K562 (cell line): Measurements from ENCODE around the gene PLEKHM3. TPM values are rescaled to one million over a fixed set of nuclear protein-coding genes. Genes with fewer than 3 reads are reported as not detected.
A peak's percentile ranks its signal among the peaks of the same experiment; 100 is the strongest.

Experiments used
- ARHGAP35 ChIP-seq: fragments of 450-650 bp; IDR thresholded peaks from 2 replicates; pipeline ENCODE4 v1.6.1; 2018; ENCODE audit not compliant: partially characterized antibody
- ATF7 ChIP-seq: fragments of 450-650 bp; IDR thresholded peaks from 2 replicates; pipeline ENCODE4 v1.7.1; 2014; ENCODE audit warnings: mild to moderate bottlenecking, moderate library complexity
- BHLHE40 ChIP-seq: IDR thresholded peaks from 2 replicates; pipeline ENCODE4 v1.6.1; 2011; ENCODE audit warnings: low read length, improper control_type of control experiment
- CBFA2T2 ChIP-seq: fragments of 450-650 bp; conservative IDR thresholded peaks from 2 replicates; pipeline ENCODE4 v1.6.1; 2017; ENCODE audit warnings: mild to moderate bottlenecking
- CC2D1A ChIP-seq: fragments of 450-650 bp; IDR thresholded peaks from 2 replicates; pipeline ENCODE4 v1.6.1; 2017; ENCODE audit warnings: mild to moderate bottlenecking
- CHD1 ChIP-seq: fragments of 200-600 bp; sonication (generic); IDR thresholded peaks from one replicate; pipeline ENCODE4 v1.6.1; 2012; ENCODE audit warnings: mild to moderate bottlenecking, moderate library complexity, low read length, inconsistent platforms
- DPF2 ChIP-seq: fragments of 450-650 bp; IDR thresholded peaks from 2 replicates; pipeline ENCODE4 v1.6.1; 2016
- GABPA ChIP-seq: fragments of 200-800 bp; sonication (Bioruptor generic); conservative IDR thresholded peaks from 2 replicates; pipeline ENCODE4 v1.6.1; 2016; ENCODE audit warnings: low read depth, missing genetic modification characterization, missing compliant biosample characterization
- KDM1A ChIP-seq, 2 experiments: fragments of 450-650 bp; IDR thresholded peaks; 2 replicates each; pipeline ENCODE4 v1.6.1; 2016; ENCODE audit warnings: mild to moderate bottlenecking in 2 of 2
- KLF1 ChIP-seq: fragments of 450-650 bp; IDR thresholded peaks from 2 replicates; pipeline ENCODE4 v1.6.1; 2016; ENCODE audit warnings: missing genetic modification characterization, missing compliant biosample characterization
- NEUROD1 ChIP-seq: fragments of 150-350 bp; IDR thresholded peaks from 2 replicates; pipeline ENCODE4 v1.6.1; 2014; ENCODE audit warnings: borderline replicate concordance, low read length, low read depth; ENCODE audit not compliant: partially characterized antibody
- PBX2 ChIP-seq, 2 experiments: IDR thresholded peaks in 1 of 2; conservative IDR thresholded peaks in 1 of 2; 2 replicates each; pipeline ENCODE4 v1.6.1; 2016; ENCODE audit warnings: low read depth in 2 of 2, mild to moderate bottlenecking in 1 of 2, missing compliant biosample characterization in 1 of 2, missing genetic modification characterization in 1 of 2, moderate library complexity in 1 of 2
- RBM34 ChIP-seq: fragments of 200-400 bp; formaldehyde crosslinking; IDR thresholded peaks from 2 replicates; pipeline ENCODE4 v1.6.1; 2018; ENCODE audit warnings: low read length, borderline replicate concordance; ENCODE audit not compliant: insufficient read depth
- ZNF395 ChIP-seq: fragments of 200-800 bp; sonication (Bioruptor generic); IDR thresholded peaks from 2 replicates; pipeline ENCODE4 v1.6.1; 2017; ENCODE audit warnings: missing genetic modification characterization, missing compliant biosample characterization
- ZNF79 ChIP-seq: fragments of 250-450 bp; sonication (Bioruptor Pico); IDR thresholded peaks from 2 replicates; pipeline ENCODE4 v1.4.0; 2020; ENCODE audit warnings: low read depth, mild to moderate bottlenecking, moderate library complexity
- ZSCAN29 ChIP-seq: fragments of 450-650 bp; IDR thresholded peaks from 2 replicates; pipeline ENCODE4 v1.6.1; 2017
- polyA plus RNA-seq, 8 experiments: library from polyadenylated mRNA; depleted of rRNA in 4 of 8; stranded (reverse) in 5 of 8; unstranded in 3 of 8; fragments of >200 nt; fragmentation: Nextera tagmentation in 2 of 8; fragmentation: Illumina TruSeq in 1 of 8; extraction: Ambion mirVana in 2 of 8; extraction: Trizol in 1 of 8; gene quantifications; 2 replicates each; pipeline versions ENCODE4 v1.2.1 to v1.2.3, GENCODE V29; 2011 to 2014; ENCODE audit warnings: inconsistent platforms in 1 of 8, missing spikeins in 1 of 8
- total RNA-seq, 7 experiments: library from RNA; depleted of rRNA in 6 of 7; stranded (reverse); fragments of >200 nt in 6 of 7; fragmentation: Illumina TruSeq in 2 of 7; extraction: Trizol in 2 of 7; gene quantifications; 2 replicates each; pipeline versions ENCODE4 v1.2.1 to v1.2.3, GENCODE V29; 2011 to 2021; ENCODE audit warnings: low replicate concordance in 1 of 7
- TF ChIP-seq, protein P1 (sequence below): fragments of 450-650 bp; conservative IDR thresholded peaks from 2 replicates; pipeline ENCODE4 v1.6.1; 2016; ENCODE audit warnings: missing genetic modification characterization, low read depth, mild to moderate bottlenecking, control low read depth, missing compliant biosample characterization
- TF ChIP-seq, protein P2 (sequence below): fragments of 250-450 bp; sonication (Bioruptor Pico); IDR thresholded peaks from 2 replicates; pipeline ENCODE4 v1.4.0; 2020; ENCODE audit warnings: mild to moderate bottlenecking, moderate library complexity, borderline replicate concordance

Gene PLEKHM3
- total and polyA plus RNA-seq, 9 of the 15 experiments (the other 6 are each of a cell fraction or from before 2014, with no cell fraction given) = 0.24 to 1.6 (median 1.0) TPM

GRCh38 chr2:208025037-208025813 lies at the start of gene PLEKHM3 (continued):
- TF ChIP-seq PBX2 (CRISPR knock-in tag; IDR thresholded peaks at IDR 0.05; ENCODE audit: low read depth) = no peak
- TF ChIP-seq PBX2 (tag; conservative IDR thresholded peaks at IDR 0.05; ENCODE audit: low read depth) = no peak
- TF ChIP-seq NEUROD1 = peak; percentile 45
- 0 out of 2 replicates have a peak, but pooled peaks have one; percentile 22 for TF ChIP-seq BHLHE40
- no peak for TF ChIP-seq CBFA2T2
- peak; percentile 93 for TF ChIP-seq GABPA
- peak; percentile 50 to 77; a peak in 3 of 4 replicates for TF ChIP-seq KDM1A (IDR thresholded peaks at IDR 0.05)
- peak; percentile 87 for TF ChIP-seq ZNF395
- TF ChIP-seq RBM34 = no peak
- no peak for TF ChIP-seq ATF7
- no peak for TF ChIP-seq CC2D1A
- no peak for TF ChIP-seq ZNF79 (CRISPR knock-in tag)
- no peak for TF ChIP-seq ZSCAN29
- TF ChIP-seq, protein P1, sequence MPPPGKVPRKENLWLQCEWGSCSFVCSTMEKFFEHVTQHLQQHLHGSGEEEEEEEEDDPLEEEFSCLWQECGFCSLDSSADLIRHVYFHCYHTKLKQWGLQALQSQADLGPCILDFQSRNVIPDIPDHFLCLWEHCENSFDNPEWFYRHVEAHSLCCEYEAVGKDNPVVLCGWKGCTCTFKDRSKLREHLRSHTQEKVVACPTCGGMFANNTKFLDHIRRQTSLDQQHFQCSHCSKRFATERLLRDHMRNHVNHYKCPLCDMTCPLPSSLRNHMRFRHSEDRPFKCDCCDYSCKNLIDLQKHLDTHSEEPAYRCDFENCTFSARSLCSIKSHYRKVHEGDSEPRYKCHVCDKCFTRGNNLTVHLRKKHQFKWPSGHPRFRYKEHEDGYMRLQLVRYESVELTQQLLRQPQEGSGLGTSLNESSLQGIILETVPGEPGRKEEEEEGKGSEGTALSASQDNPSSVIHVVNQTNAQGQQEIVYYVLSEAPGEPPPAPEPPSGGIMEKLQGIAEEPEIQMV (tag) = no peak
- TF ChIP-seq CHD1 = no peak
- TF ChIP-seq, protein P2, sequence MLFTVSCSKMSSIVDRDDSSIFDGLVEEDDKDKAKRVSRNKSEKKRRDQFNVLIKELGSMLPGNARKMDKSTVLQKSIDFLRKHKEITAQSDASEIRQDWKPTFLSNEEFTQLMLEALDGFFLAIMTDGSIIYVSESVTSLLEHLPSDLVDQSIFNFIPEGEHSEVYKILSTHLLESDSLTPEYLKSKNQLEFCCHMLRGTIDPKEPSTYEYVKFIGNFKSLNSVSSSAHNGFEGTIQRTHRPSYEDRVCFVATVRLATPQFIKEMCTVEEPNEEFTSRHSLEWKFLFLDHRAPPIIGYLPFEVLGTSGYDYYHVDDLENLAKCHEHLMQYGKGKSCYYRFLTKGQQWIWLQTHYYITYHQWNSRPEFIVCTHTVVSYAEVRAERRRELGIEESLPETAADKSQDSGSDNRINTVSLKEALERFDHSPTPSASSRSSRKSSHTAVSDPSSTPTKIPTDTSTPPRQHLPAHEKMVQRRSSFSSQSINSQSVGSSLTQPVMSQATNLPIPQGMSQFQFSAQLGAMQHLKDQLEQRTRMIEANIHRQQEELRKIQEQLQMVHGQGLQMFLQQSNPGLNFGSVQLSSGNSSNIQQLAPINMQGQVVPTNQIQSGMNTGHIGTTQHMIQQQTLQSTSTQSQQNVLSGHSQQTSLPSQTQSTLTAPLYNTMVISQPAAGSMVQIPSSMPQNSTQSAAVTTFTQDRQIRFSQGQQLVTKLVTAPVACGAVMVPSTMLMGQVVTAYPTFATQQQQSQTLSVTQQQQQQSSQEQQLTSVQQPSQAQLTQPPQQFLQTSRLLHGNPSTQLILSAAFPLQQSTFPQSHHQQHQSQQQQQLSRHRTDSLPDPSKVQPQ = no peak
- no peak for TF ChIP-seq ARHGAP35
- 0 out of 2 replicates have a peak, but pooled peaks have one; percentile 23 for TF ChIP-seq KLF1
- no peak; the same call in 1 of the 2 replicates for TF ChIP-seq DPF2
